GM19238 (cell line): Measurements from ENCODE around the gene TRIB2.
A peak's percentile ranks its signal among the peaks of the same experiment; 100 is the strongest.

Source experiments
- DNase-seq: peaks from one replicate; pipeline ENCODE4 v3.0.0; 2011; ENCODE audit warnings: low spot score; ENCODE audit not compliant: insufficient read length

TRIB2 gene

GRCh38 chr2:12697617-12698016 lies 19.1 kb upstream of the TRIB2 start:
- no peak for DNase-seq

- no peak for DNase-seq
Observed at GRCh38 chr2:12700989-12701388, 15.7 kb upstream of the TRIB2 start.

GRCh38 chr2:12701786-12702167 lies 15.0 kb upstream of the TRIB2 start:
- no peak for DNase-seq

- DNase-seq = no peak
Observed at GRCh38 chr2:12702168-12703121, 14.3 kb upstream of the TRIB2 start.

- no peak for DNase-seq
Observed at GRCh38 chr2:12704378-12704777, 12.4 kb upstream of the TRIB2 start.

- DNase-seq = no peak
Observed at GRCh38 chr2:12705230-12705629, 11.5 kb upstream of the TRIB2 start.

GRCh38 chr2:12705742-12706141 lies 11.0 kb upstream of the TRIB2 start:
- no peak for DNase-seq

- no peak for DNase-seq
Observed at GRCh38 chr2:12708508-12709206, 8.1 kb upstream of the TRIB2 start.

GRCh38 chr2:12709207-12709522 lies 7.6 kb upstream of the TRIB2 start:
- no peak for DNase-seq

GRCh38 chr2:12710301-12710700 lies 6.4 kb upstream of the TRIB2 start:
- DNase-seq = no peak

GRCh38 chr2:12711339-12711738 lies 5.4 kb upstream of the TRIB2 start:
- no peak for DNase-seq

- no peak for DNase-seq
Observed at GRCh38 chr2:12712881-12713280, 3.9 kb upstream of the TRIB2 start.

- DNase-seq = no peak
Observed at GRCh38 chr2:12714391-12715221, 2.1 kb upstream of the TRIB2 start.

- DNase-seq = no peak
Observed at GRCh38 chr2:12715258-12716031, 1.3 kb upstream of the TRIB2 start.

GRCh38 chr2:12716032-12716281 lies 779 bp upstream of the TRIB2 start:
- DNase-seq = no peak

GRCh38 chr2:12717191-12718014 lies 667 bp downstream of the TRIB2 start:
- peak; percentile 19 for DNase-seq

- DNase-seq = no peak
Observed at GRCh38 chr2:12718015-12718671, 1.4 kb downstream of the TRIB2 start.

GRCh38 chr2:12718711-12719399 lies 2.1 kb downstream of the TRIB2 start:
- DNase-seq = no peak
